Measurements from ENCODE around the gene APOA1.

DNA sequence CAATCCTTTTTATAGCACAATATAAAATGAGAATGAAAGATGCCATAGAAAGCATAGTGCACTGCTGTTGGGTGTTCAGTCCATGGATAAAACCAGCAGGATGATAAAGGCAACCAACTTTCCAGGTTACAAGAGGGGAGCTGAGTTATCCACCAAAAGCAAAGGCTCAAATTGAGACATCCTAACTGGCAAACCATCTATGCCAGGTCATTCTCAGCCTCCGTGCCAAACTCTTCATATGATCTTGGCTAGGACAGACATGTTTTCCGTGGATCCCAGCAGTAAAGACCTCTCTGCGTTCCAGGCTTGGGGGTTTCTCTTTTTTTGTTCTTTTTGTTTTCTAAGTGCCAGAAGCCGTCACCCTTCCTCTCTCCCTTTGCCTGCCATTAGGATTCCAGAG lies 7.3 kb upstream of the APOA1 start:
- TF ChIP-seq, protein P1, sequence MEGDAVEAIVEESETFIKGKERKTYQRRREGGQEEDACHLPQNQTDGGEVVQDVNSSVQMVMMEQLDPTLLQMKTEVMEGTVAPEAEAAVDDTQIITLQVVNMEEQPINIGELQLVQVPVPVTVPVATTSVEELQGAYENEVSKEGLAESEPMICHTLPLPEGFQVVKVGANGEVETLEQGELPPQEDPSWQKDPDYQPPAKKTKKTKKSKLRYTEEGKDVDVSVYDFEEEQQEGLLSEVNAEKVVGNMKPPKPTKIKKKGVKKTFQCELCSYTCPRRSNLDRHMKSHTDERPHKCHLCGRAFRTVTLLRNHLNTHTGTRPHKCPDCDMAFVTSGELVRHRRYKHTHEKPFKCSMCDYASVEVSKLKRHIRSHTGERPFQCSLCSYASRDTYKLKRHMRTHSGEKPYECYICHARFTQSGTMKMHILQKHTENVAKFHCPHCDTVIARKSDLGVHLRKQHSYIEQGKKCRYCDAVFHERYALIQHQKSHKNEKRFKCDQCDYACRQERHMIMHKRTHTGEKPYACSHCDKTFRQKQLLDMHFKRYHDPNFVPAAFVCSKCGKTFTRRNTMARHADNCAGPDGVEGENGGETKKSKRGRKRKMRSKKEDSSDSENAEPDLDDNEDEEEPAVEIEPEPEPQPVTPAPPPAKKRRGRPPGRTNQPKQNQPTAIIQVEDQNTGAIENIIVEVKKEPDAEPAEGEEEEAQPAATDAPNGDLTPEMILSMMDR (IDR thresholded peaks at IDR 0.05) = no peak
- TF ChIP-seq POLR2A (IDR thresholded peaks at IDR 0.05) = no peak
